ENCODE measurements around the gene TRAPPC3.

DNA sequence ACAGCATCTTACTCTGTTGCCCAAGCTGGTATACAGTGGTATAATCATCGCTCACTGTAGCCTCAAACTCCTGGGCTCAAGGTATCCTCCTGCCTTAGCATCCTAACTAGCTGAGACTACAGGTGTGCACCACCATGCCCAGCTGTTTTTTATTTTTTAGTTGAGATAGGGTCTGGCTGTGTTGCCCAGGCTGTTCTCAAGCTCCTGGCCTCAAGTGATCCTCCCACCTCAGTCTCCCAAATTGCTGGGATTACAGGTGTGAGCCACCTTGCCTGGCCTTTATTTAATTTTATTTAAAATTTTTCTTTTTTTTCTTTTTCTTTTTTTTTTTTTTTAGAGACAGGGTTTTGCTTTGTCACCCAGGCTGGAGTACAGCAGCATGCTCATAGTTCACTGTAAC lies 15.9 kb upstream of the TRAPPC3 start:
- no peak for TF ChIP-seq CTCF (IDR thresholded peaks at IDR 0.05; ENCODE audit: insufficient read depth, low read length, poor library complexity, severe bottlenecking)
- TF ChIP-seq EZH2phosphoT487 (conservative IDR thresholded peaks at IDR 0.05; ENCODE audit: low read length), result no peak

All from SU-DHL-6 (cell line).